Renal cortical epithelial cell (primary cell): ENCODE measurements around the gene PTGES3L. TPM values are rescaled to one million over a fixed set of nuclear protein-coding genes. Genes with fewer than 3 reads are reported as not detected.
"Not testable (repeated sequence)": the region's sequence is repeated elsewhere in the genome, so short reads cannot be mapped to it uniquely, and the experiment has no call there.

ENCODE experiments used
- DNase-seq: peaks from one replicate; pipeline ENCODE4 v3.0.0-alpha.2; 2011; ENCODE audit warnings: low read depth
- total RNA-seq: library from RNA; depleted of rRNA; stranded (reverse); fragments of >200 nt; gene quantifications from 2 replicates; pipeline ENCODE4 v1.2.3, GENCODE V29; 2014

The PTGES3L gene
- total RNA-seq, 1 donor from 2014 or later = 0.20 TPM

DNA sequence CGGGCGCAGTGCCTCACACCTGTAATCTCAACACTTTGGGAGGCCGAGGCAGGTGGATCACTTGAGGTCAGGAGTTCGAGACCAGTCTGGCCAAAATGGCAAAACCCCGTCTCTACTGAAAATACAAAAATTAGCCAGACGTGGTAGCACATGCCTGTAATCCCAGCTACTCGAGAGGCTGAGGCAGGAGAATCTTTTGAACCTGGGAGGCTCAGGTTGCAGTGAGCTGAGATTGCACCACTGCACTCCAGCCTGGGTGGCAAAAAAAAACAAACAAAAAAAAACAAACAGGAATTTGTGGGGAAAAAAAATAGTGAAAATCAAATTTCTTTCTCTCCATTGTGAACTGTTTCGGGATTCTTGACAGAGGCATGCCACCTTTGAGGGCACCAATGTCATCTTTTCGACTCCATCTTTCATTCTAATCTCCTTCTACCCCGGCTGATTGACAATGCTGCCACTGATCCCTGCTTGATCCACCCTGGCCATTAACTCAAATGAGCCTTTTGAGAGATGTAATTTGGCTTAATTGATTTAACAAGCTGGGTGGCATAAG, 60.3 kb downstream of the PTGES3L start:
- not testable (repeated sequence) for DNase-seq

DNA sequence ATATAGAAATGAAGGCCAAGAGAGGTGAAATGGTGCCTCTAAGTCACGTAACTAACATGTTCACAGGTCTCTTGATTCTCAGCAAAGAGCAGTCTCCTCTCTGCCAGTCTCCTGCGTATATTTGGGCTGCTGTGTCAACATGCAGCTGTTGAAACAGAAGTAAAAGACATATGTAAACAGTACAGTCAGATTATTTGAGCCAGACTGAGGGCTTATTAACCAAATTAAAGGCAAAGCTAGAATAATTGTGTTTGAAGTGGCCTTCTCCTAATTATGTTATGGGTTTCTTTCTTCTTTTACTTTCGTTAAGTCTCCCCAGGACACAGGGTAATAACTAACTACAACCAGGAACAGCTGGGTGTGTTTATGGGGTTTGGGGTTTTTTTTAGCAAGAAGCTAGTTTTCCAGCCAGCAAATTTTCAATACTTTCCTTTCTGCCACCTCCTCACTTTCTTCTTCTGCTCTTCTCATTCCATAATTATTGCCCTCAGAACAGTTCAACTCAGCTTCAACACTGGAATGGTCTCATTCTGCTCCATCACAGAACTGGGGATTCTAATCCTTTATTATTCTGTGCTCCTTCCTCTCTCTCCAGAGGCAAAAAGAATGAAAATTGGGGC, 60.9 kb downstream of the PTGES3L start:
- DNase-seq = peak; percentile 15

Other genes with a start within 250 kb of the PTGES3L start
- 8.2 and 21.2 TPM in 2 replicates for gene EZH1, start 235.0 kb downstream of the PTGES3L start, total RNA-seq
- not detected in 2 replicates for gene RAMP2, start 218.9 kb downstream of the PTGES3L start, total RNA-seq
- 70.5 and 148 TPM in 2 replicates for gene VPS25, start 206.6 kb downstream of the PTGES3L start, total RNA-seq
- 1.9 and 9.7 TPM in 2 replicates for gene WNK4, start 199.5 kb downstream of the PTGES3L start, total RNA-seq
- 81.1 and 89.7 TPM in 2 replicates for gene COA3, start 181.4 kb downstream of the PTGES3L start, total RNA-seq
- 0.05 TPM in 1 of 2 replicates, not detected in the other for gene CNTD1, start 181.2 kb downstream of the PTGES3L start, total RNA-seq
- gene BECN1, start 155.8 kb downstream of the PTGES3L start, total RNA-seq = 104 and 145 TPM in 2 replicates
- gene PSME3, start 146.7 kb downstream of the PTGES3L start, total RNA-seq = 138 and 153 TPM in 2 replicates
- 0.52 and 0.70 TPM in 2 replicates for gene AOC2, start 135.5 kb downstream of the PTGES3L start, total RNA-seq
- gene AOC3, start 128.9 kb downstream of the PTGES3L start, total RNA-seq = under 0.01 and 0.17 TPM in 2 replicates
- gene G6PC1, start 79.3 kb downstream of the PTGES3L start, total RNA-seq = not detected in 2 replicates
- 18.4 and 19.4 TPM in 2 replicates for gene AARSD1, start 15.6 kb downstream of the PTGES3L start, total RNA-seq
- gene RUNDC1, start 485 bp upstream of the PTGES3L start, total RNA-seq = 10.4 and 20.5 TPM in 2 replicates
- 476 and 871 TPM in 2 replicates for gene RPL27, start 18.3 kb upstream of the PTGES3L start, total RNA-seq
- gene IFI35, start 26.7 kb upstream of the PTGES3L start, total RNA-seq = 14.9 and 42.4 TPM in 2 replicates
- gene VAT1, start 42.3 kb upstream of the PTGES3L start, total RNA-seq = 150 and 204 TPM in 2 replicates
- gene RND2, start 45.2 kb upstream of the PTGES3L start, total RNA-seq = 0.65 and 0.69 TPM in 2 replicates
- 8.8 and 14.9 TPM in 2 replicates for gene BRCA1, start 145.3 kb upstream of the PTGES3L start, total RNA-seq
- 73.6 and 141 TPM in 2 replicates for gene NBR1, start 191.1 kb upstream of the PTGES3L start, total RNA-seq
- gene TMEM106A, start 231.8 kb upstream of the PTGES3L start, total RNA-seq = 2.3 and 2.4 TPM in 2 replicates
- not detected in 2 replicates for gene CCDC200, start 248.5 kb upstream of the PTGES3L start, total RNA-seq